MG63 (cell line): ENCODE data around the gene NPLOC4. TPM values are rescaled to one million over a fixed set of nuclear protein-coding genes. Genes with fewer than 3 reads are reported as not detected.
A peak's percentile ranks its signal among the peaks of the same experiment; 100 is the strongest.
"Not testable (repeated sequence)": the region's sequence is repeated elsewhere in the genome, so short reads cannot be mapped to it uniquely, and the experiment has no call there.

Experiments
- DNase-seq: peaks from one replicate; pipeline ENCODE4 v3.0.0-alpha.2; 2020
- H3K27me3 ChIP-seq: fragments of 250-450 bp; sonication (Bioruptor Pico); 2 replicates; pipeline ENCODE4 v1.5.1; 2020; ENCODE audit warnings: mild to moderate bottlenecking, moderate library complexity
- H3K36me3 ChIP-seq: fragments of 250-450 bp; sonication (Bioruptor Pico); 2 replicates; pipeline ENCODE4 v1.5.1; 2020; ENCODE audit warnings: mild to moderate bottlenecking, moderate library complexity
- H3K4me3 ChIP-seq: fragments of 250-450 bp; sonication (Bioruptor Pico); 2 replicates; pipeline ENCODE4 v1.5.1; 2020; ENCODE audit warnings: mild to moderate bottlenecking, moderate library complexity
- H3K9me3 ChIP-seq: fragments of 250-450 bp; sonication (Bioruptor Pico); 2 replicates; pipeline ENCODE4 v1.5.1; 2020; ENCODE audit warnings: mild to moderate bottlenecking, moderate library complexity
- total RNA-seq: library from RNA; depleted of rRNA; stranded (reverse); fragments of >200 nt; shearing (Covaris generic); gene quantifications from 2 replicates; pipeline ENCODE4 v1.2.3, GENCODE V29; 2014; ENCODE audit warnings: low replicate concordance; rRNA removed

Gene NPLOC4
- total RNA-seq, result 109 and 157 TPM in 2 replicates

- H3K36me3 ChIP-seq, result peaks cover 28% of the 10 kb centered on the region
- no peaks in the 10 kb centered on the region for H3K9me3 ChIP-seq
- H3K27me3 ChIP-seq, result no peaks in the 10 kb centered on the region
- peak; percentile 83 for DNase-seq
- H3K4me3 ChIP-seq, result peak within 1 kb of the TSS; percentile 97
These were observed at the start of gene NPLOC4, which contains the start of gene TSPAN10 for GRCh38 chr17:81636505-81637288. Gene NPLOC4, minus strand, starts transcription at chr17:81637112. Its CDS starts 182 bp downstream, at chr17:81636930. Gene TSPAN10, plus strand, starts transcription at chr17:81637196. Its CDS starts 5,217 bp downstream, at chr17:81642413.

GRCh38 chr17:81686614-81687013, 49.7 kb upstream of the NPLOC4 start:
- H3K4me3 ChIP-seq, result no peak overlapping the region
- no peaks in the 10 kb centered on the region for H3K9me3 ChIP-seq
- no peaks in the 10 kb centered on the region for H3K27me3 ChIP-seq
- no peak for DNase-seq
- H3K36me3 ChIP-seq, result peaks cover 74% of the 10 kb centered on the region

DNA sequence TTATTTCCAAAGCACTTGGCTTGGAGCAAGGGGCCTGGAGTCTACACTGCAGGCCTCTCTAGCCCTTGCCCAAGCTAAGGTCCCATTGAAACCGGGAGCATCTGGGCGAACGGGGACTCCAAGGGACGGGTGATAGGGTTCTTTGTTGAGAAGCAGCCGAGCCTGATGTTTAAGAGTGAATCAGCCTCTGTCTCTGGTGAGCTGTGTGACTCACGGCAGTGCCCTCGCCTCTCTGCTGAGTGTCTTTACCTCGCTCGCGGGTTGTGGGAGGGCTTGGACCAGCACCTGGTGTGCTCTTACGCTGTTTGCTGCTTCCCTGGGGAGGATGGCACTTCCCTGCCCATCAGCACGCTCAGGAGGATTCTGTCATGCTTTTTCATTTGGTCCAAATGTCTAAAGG, 48.2 kb upstream of the NPLOC4 start:
- peak; percentile 76 for DNase-seq
- Histone ChIP-seq H3K4me3 (peak overlapping the region; percentile 83), H3K9me3 (no peaks in the 10 kb centered on the region), H3K27me3 (no peaks in the 10 kb centered on the region), H3K36me3 (peaks cover 74% of the 10 kb centered on the region)

DNA sequence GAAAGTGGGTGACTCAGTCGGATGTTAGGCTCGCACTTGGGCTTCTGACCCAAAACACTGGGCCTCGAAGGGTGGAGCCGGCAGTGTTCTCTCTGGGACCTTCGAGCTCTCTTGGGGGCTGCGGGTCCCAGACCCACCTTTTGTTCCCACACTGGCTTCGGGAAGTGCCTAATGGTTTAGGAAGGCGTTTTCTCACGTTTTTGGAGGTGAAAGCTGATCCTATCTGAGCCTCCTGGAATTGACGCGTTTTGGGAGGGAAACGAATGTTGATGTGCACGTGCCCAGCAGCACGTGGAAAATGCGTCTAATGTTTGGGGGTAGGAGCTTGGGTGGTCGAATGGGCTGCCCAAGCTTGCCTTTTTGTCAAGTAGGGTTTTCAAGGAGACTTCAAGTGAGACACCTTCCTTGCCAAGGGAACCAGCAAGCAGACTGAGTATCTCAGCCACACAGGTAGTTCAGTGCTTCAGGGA, 47.6 kb upstream of the NPLOC4 start:
- peak overlapping the region; percentile 83 for H3K4me3 ChIP-seq
- peaks cover 71% of the 10 kb centered on the region for H3K36me3 ChIP-seq
- no peaks in the 10 kb centered on the region for H3K9me3 ChIP-seq
- no peak for DNase-seq
- H3K27me3 ChIP-seq, result no peaks in the 10 kb centered on the region

GRCh38 chr17:81683584-81684441, 46.9 kb upstream of the NPLOC4 start, which contains the start of the genes ARL16 and HGS:
Gene ARL16, minus strand, starts transcription at chr17:81683797. Its CDS starts 44 bp downstream, at chr17:81683753.
Gene HGS, plus strand, starts transcription at chr17:81684011. Its CDS starts 56 bp downstream, at chr17:81684067.
- H3K36me3 ChIP-seq, result peaks cover 67% of the 10 kb centered on the region
- no peaks in the 10 kb centered on the region for H3K9me3 ChIP-seq
- DNase-seq, result peak; percentile 98
- H3K4me3 ChIP-seq, result peak within 1 kb of the TSS; percentile 83
- H3K27me3 ChIP-seq, result no peaks in the 10 kb centered on the region

DNA sequence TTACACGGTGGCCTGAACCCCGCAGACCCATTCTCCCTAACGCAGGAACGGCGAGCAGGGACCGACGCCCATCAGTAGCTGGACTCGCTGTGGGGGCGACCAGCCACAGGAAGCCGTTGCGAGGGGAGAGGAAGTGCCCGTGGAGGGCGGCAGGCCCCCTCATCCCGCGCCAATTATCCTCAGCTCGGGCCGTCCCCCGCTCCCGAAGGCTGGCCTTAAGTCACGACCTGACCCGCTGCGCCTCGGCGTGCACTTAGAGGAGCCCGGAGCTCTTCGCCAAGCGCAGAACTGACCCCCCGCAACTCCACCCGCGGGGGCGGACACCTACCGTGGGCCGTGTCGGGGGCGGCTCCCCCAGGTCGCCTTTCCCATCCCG, 46.3 kb upstream of the NPLOC4 start:
- Histone ChIP-seq H3K4me3 (peak overlapping the region; percentile 83), H3K36me3 (peaks cover 61% of the 10 kb centered on the region), H3K27me3 (no peaks in the 10 kb centered on the region), H3K9me3 (no peaks in the 10 kb centered on the region)
- DNase-seq, result peak; percentile 40

DNA sequence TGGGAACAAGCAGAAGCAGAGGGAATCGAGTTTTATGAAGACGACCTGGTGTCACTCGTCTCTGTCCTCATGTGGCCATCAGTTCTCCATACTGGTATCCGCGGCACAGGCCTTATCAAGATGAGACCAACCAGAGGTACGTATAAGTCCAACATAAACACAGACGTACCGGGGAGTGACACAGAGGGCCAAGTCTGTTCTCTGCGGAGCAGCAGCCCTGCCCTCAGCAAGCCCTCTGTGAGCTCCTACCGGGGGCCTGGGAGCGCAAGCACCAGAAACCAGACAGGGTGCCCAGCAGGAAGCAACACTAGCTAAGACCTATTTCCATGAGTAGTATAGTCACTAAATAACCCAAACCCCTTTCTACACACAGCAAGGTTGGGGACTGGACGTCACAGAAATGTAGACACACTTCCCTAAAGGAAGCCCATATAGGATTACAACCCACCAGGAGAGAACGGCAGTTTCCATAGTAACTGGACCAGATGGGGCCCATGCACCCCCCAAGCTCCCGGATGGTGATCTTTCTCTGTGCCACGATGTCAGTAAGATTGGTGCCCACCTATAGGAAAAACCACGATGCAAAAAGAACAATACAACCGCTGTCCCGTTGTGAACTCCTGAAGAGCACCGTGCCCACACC, 45.8 kb upstream of the NPLOC4 start:
- H3K36me3 ChIP-seq, result peaks cover 56% of the 10 kb centered on the region
- H3K9me3 ChIP-seq, result no peaks in the 10 kb centered on the region
- DNase-seq, result no peak
- peak overlapping the region; percentile 83 for H3K4me3 ChIP-seq
- no peaks in the 10 kb centered on the region for H3K27me3 ChIP-seq

DNA sequence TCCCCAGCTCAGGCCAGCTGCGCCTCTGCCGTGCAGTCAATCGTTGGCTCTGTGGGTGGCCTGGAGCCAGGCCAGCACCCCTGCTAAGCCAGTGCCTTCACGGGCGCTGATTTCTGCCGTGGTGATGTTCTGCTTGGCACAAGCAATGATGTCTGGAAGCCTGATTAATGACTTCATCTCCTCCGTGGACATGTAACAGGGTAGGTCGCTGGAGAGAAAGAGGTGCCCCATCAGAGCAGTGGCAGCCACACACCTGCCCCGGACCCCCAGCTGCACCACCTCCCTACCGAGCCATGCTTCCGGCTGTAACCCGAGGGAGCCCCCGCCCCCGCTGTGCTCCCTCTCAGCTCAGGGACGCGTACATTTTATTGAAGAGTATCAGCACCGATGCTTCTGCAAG, 44.8 kb upstream of the NPLOC4 start:
- Histone ChIP-seq H3K4me3 (no peak overlapping the region; the same call in 1 of the 2 replicates), H3K9me3 (no peaks in the 10 kb centered on the region), H3K27me3 (no peaks in the 10 kb centered on the region), H3K36me3 (peaks cover 46% of the 10 kb centered on the region)
- peak; percentile 68 for DNase-seq

DNA sequence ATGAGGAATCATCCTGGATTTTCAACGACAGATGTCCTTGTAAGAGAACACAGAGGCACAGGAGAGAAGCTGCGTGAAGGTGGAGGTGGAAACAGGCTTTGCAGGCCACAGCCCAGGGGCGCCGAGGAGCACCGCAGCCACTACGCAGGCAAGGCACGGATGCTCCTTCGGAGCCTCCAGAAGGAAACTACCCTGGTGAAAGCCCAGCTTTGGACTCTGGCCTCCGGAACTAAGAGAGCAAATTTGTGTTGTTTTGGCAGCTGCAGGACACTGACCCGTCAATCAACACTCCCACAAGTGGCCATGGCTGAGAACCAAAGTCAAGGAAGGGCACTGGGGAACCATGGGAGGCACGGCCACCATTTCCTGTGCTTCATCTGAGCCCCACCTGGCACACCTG, 43.2 kb upstream of the NPLOC4 start:
- no peak overlapping the region for H3K4me3 ChIP-seq
- no peaks in the 10 kb centered on the region for H3K9me3 ChIP-seq
- H3K36me3 ChIP-seq, result peaks cover 34% of the 10 kb centered on the region
- no peak for DNase-seq
- no peaks in the 10 kb centered on the region for H3K27me3 ChIP-seq

DNA sequence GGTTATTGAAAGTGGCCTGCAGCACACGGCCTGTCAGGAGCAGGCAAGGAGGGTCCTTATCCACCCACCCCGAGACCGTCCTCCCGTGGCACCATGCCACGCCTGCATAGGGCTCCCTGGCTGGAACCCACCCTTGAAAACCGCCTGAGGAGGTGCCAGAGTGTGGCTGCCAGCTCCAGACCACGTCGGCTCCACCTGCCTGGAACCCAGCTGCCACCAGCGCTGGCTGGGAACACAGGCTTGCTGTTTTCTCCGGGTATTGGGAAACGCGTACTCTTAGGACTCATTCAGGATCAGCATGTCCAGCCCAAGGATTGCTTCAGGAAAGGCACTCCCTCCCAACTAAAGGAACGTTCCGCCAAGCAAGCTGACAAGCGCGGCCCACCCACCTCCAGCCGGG, 40.0 kb upstream of the NPLOC4 start:
- Histone ChIP-seq H3K4me3 (no peak overlapping the region), H3K36me3 (peaks cover 48% of the 10 kb centered on the region), H3K27me3 (no peaks in the 10 kb centered on the region), H3K9me3 (no peaks in the 10 kb centered on the region)
- DNase-seq, result no peak

DNA sequence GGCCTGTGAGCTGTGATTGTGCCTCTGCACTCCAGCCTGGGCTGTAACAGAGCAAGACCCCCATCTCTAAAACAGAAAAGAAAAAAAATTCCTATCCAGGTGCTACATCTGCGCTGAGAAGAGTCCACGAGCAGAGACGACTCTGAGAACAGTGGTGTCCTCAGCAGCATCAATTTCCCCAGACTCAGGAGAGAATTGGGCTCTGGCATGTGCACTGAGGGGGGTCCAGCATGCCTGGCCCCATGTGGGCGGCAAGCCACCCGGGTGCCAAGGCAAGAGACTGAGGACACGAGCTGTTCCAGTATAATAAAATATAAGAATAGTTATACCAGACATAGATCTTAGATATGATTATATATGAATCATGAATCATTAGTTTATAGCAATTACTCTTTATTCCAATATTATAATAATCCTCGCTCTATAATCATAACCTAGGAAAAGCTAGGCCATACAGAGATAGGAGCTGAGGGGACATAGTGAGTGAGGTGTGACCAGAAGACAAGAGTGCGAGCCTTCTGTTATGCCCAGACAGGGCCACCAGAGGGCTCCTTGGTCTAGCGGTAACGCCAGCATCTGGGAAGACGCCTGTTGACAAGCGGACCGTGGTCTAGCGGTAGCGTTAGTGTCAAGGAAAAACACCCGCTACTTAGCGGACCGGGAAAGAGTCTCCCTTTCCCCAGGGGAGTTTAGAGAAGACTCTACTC, 38.8 kb upstream of the NPLOC4 start:
- H3K9me3 ChIP-seq, DNase-seq, H3K4me3 ChIP-seq, H3K27me3 ChIP-seq: not testable (repeated sequence)
- H3K36me3 ChIP-seq, result peaks cover 48% of the 10 kb centered on the region

- peaks cover 57% of the 10 kb centered on the region for H3K36me3 ChIP-seq
- no peak overlapping the region for H3K4me3 ChIP-seq
- DNase-seq, result no peak
- H3K27me3 ChIP-seq, result no peaks in the 10 kb centered on the region
- no peaks in the 10 kb centered on the region for H3K9me3 ChIP-seq
These were observed 36.8 kb upstream of the NPLOC4 start for GRCh38 chr17:81673561-81674258.

DNA sequence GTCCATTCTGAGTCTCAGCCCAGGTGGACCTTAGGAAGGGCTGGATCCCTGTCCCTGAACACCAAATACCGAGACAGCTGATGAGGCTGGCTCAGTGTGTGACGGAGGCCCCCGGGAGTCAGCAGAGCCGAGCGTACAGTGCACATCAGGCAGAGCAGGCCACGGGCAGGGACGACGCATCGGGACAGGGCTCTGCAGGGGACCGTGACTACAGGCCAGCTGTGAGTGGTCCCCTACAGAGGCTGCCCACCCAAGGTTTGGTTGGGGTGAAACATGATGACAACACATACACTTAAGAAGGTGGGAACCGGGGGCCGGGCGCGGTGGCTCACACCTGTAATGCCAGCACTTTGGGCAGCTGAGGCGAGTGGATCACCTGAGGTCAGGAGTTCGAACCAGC, 36.0 kb upstream of the NPLOC4 start:
- Histone ChIP-seq H3K27me3 (no peaks in the 10 kb centered on the region), H3K36me3 (peaks cover 64% of the 10 kb centered on the region), H3K9me3 (no peaks in the 10 kb centered on the region), H3K4me3 (no peak overlapping the region)
- DNase-seq, result no peak

- Histone ChIP-seq H3K9me3 (no peaks in the 10 kb centered on the region), H3K4me3 (no peak overlapping the region), H3K36me3 (peaks cover 68% of the 10 kb centered on the region), H3K27me3 (no peaks in the 10 kb centered on the region)
- DNase-seq, result no peak
These were observed 35.6 kb upstream of the NPLOC4 start for GRCh38 chr17:81672504-81672903.

DNA sequence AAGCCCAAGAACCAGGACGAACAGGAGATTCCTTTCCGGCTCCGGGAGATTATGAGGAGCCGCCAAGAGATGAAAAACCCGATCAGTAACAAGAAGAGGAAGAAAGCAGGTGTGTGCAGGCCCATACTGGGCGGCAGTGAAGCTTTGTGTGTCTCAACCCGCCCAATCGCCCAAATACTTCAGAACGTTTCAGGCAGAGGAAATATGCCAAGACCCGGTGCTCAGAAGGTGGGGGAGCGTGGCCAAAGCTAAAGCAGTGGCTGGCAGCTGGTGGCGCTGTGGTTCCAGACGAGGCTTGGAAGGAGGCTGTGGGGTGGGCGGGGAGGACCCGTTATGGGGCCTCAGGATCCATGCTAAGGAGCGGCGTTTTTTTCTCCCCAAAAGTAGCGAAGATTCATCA, 30.8 kb upstream of the NPLOC4 start:
- peaks cover 67% of the 10 kb centered on the region for H3K36me3 ChIP-seq
- peak overlapping the region; percentile 90 for H3K4me3 ChIP-seq
- H3K27me3 ChIP-seq, result no peaks in the 10 kb centered on the region
- no peaks in the 10 kb centered on the region for H3K9me3 ChIP-seq
- no peak for DNase-seq
